Measurements from ENCODE around the gene NUDT8.
"Not testable (repeated sequence)": the region's sequence is repeated elsewhere in the genome, so short reads cannot be mapped to it uniquely, and the experiment has no call there.

Gene NUDT8

DNA sequence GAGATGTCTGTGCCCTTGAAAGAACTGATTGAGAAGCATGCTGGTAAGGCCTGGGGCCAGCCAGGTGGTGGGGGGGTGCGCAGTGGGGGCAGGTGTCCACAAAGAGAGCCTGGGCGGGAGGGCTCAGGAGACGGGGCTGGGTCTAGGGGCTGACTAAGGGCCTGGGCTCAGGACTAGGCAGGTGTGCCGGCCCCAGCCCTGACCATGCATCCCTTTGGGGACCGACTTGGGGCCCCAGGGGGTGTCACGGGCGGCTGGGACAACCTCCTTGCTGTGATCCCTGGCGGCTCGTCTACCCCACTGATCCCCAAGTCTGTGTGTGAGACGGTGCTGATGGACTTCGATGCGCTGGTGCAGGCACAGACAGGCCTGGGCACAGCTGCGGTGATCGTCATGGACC lies 18.6 kb downstream of the NUDT8 start:
- no peak for DNase-seq

DNA sequence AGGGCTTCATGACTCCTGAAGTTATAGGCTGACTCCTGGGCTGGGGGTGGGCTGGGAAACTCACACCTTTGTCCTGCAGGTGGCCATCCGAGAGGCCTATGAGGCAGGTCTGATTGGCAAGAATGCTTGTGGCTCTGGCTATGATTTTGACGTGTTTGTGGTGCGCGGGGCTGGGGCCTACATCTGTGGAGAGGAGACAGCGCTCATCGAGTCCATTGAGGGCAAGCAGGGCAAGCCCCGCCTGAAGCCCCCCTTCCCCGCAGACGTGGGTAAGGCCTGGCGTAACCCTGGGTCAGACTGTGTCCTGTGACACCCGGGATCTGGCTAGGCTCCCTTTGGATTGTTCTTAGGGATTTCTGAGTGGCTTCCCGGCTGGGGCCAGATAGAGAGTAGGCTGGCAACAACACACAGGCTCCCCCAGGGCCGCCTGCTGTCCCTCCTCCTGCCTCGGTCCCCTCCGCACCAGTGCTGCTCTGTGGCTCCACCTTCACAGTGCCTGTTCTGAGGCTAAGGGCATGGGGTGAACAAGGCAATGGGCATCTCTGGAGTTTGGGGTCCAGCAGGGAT lies 19.4 kb downstream of the NUDT8 start:
- no peak for DNase-seq

DNA sequence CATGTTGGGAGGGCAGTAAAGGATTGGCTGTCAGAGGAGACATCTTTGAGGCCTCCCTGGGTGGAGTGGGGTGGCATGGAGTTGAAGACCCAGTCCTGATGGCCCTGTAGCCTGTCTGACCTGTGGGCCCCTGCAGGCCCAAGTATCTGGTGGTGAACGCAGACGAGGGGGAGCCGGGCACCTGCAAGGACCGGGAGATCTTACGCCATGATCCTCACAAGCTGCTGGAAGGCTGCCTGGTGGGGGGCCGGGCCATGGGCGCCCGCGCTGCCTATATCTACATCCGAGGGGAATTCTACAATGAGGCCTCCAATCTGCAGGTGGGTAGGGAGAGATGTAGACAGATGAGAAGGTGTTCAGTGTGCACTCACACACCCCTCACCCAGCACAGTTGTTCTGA lies 20.4 kb downstream of the NUDT8 start:
- no peak for DNase-seq

DNA sequence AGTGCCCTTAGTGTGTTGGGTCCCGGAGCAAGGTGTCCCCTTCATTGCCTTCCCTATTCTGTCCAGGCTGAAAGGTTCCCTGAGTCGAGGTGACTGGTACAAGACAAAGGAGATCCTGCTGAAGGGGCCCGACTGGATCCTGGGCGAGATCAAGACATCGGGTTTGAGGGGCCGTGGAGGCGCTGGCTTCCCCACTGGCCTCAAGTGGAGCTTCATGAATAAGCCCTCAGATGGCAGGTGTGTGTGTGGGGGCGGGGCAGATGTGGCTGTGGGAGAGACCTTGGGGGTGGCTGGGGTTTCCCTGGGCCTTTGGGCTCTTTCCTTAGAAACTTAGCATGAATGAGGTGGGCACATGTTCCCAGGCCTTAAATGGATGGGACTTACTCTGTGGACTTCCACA lies 21.3 kb downstream of the NUDT8 start:
- no peak for DNase-seq

DNA sequence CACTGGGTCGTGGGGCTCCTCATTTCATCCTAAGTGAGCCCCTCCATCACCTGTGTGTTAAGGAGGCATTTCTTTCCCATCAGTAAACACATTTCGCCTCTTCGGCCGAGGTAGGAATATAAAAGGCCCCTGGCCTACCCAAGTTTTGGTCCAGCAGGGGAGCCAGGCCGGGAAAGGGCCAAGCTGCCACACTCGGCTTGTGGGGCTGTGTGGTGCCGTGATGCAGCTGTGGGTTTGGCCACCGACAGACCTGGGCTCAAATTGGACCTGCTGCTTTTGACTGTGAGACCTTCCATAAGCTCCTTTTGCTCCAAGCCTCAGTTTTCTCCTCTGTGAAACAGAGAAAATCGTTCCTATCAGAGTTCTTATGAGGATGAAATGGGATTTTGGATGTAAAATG lies 22.2 kb downstream of the NUDT8 start:
- no peak for DNase-seq

DNA sequence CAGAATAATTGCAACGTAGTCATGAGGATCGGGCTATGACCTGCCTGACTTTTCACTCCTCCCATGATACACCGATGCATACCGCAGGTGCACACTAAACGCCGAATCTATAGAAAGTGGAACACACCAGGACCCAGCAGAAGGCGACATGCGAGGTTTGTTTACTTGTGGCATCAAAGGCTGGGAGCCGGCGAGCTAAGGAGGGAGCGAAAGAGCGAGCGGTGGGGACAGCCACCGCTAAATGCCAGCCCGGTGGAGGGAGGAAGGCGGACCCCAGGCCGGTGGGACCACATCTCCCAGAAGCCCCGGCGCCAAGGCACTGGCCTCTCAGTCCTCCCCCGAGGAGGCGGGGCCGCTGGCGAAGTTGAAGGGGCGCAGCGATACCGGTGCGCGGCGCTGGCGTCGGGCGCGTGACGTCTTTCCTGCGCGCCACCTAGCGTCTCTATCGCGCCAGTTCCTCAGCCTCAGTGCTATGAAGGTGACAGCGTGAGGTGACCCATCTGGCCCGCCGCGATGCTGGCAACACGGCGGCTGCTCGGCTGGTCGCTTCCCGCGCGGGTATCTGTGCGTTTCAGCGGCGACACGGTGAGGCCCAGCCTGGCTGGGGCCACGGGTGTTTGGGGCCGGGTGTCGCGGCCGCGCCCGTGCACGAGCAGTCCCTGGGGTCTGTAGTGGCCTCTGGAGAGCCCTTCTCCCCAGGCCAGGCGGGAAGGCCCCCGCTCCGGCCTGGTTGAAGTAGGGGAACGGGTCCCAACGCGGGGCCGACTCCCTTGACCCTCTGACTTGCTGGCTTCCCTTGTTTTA lies 23.0 kb downstream of the NUDT8 start, which contains the start of gene NDUFV1:
Gene NDUFV1 (plus strand): TSS at position 445 of the 804 bp plus-strand sequence. CDS start 69 bp downstream, at position 514.
- peak; percentile 98 for DNase-seq

DNA sequence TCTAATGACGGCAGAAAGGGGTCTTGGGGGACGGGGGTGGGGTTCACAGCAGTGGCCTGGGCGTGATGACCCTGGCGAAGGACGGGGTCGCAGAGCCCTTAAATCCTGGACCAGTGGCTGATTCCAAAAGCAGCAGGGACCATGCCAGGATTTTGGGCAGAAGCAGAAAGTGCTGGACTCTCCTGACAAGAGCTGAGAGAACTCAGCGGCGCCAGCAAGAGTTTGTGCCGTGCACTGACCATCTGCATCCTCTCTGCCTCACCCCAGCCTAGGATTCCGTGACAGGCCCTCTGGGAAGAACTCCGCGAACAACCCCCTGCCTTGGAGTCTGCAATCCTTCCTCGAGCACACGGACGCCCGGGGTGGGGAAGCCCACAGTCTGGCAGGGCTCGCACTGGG lies 23.6 kb downstream of the NUDT8 start:
- no peak for DNase-seq

DNA sequence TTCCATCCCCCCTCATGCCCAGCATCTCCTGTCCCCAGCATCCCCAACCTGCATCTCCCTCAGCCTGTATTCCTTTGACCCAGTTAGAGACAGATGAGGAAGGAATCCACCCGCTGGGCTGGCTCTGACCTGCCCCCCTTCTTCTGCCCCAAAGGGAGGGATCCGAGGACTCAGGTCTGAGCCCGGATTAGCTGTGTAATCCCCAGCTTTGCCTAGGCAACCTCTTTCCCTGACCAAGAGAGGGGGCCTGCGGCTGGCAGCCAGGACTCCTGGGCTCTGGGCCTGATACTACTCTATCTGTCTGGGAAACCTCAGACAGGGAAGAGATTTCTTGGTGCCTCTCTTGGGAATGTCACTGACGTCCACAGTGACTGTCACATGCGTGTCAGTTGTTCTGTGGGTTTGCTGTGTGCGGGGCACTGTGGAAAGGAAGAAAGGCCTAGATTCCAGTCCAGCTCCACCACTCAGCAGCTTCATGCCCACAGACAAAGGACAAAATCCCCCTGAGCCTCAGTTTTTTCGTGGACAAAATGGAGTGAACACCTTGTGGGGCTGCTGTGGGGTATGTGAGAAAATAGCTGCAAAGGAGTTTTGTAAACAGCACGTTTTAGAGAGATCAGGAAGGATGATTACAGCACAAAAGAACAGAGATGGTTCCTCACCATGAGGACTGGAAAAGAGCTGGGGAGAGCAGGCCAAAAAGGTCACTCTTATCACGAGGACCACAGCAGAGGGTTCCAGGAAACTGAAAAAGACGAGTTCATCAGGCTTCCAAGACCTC lies 24.3 kb downstream of the NUDT8 start:
- DNase-seq, result no peak

DNA sequence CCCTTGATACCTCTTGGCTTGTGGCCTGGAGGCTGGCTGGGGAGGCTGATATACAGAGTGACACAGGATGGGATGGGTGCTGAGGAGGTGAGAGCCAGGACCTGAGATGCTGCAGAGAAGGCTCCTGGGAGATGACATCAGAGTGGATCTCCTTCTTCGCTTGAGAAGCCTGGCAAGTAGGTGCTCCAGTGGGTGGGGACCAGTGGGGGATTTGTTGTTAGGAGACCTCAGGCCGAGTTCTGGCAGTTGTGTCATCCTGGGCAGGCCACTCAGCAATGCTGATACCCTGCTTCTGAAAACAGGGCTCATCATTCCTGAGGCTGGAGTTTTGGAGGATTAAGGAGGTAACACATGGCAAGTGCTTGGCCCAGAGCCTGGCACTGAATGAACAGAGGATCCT lies 24.9 kb downstream of the NUDT8 start:
- DNase-seq, result no peak

DNA sequence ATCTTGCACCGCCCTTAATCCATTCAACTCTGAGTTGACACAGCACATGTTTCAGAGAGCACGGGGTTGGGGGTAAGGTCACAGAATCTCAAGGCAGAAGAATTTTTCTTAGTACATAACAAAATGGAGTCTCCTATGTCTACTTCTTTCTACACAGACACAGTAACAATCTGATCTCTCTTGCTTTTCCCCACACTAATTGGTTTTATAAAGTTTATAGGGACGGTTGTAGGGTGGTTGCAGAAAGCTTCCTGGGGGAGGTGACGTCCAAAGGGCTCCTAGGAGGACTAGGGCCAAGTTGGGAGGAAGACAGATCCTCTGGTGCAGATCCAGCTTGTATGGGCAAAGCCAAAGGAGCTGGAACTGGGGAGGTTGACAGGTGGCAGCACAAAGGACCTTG lies 25.6 kb downstream of the NUDT8 start:
- DNase-seq, result not testable (repeated sequence)

DNA sequence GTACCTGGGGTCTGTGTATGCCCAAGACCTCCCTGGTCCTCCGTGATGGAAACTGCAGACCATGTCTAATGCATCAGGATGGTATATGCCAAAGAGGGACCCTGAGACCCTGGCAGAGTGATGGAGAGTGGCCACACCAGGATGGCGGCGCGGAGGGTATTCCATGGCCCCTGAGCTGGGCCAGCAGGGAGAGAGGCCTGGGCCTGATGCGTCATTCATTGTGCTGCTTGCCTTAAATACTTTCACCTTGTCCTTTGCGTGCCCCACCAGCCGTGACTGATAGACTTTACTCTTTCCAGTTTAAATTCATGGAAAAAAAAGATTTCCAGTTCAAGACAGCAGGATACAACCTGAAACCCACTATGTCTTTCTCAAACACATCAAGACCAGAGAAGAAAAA lies 28.6 kb downstream of the NUDT8 start:
- DNase-seq, result no peak

DNA sequence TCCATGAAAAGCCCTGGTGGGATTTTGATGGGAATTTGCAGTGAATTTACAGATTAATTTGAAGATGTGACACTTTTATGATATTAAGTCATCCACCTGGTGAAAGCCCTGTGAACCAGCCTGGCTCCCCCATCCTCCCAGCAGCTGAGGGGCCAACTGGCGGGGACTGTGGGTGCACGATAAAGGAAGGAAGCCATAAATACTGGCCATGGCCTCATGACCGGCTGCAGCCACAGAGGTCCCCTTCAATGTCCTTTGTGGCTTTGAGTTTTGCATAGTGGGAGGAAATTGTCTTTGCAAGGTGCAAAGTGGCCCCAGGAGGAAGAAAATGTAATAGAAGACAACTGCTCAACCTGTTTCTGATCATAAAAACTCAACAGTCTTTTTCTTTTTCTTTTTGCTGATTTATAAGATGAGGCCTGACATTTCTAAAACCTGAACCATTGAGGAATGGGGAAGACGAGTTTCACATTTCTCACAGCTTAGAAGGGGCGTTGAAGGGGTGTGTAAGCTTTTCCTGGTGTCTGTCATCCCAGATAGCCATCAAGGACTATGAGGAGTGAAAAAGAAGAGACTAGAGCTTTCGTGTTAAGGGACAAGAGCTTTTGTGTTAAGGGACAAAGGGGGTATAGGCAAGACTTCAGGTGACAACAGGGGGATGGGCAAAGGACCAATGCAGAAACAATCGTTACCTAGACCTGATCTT lies 29.3 kb downstream of the NUDT8 start:
- no peak for DNase-seq

DNA sequence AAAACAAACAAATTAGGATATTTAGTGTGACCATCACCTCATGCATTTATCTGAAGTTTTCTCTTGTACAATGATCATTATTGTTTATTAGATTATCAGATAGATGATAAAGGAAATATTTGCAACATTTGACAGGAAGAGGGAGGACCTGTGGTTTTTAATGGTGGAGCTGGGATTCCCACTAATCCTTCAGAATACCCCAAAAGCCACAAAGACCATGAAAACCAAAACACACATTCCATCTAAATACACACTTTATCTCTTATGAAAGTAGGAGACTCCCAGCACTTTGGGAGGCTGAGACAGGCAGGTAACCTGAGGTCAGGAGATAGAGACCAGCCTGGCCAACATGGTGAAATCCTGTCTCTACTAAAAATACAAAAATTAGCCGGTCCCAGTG lies 30.6 kb downstream of the NUDT8 start:
- DNase-seq, result no peak

DNA sequence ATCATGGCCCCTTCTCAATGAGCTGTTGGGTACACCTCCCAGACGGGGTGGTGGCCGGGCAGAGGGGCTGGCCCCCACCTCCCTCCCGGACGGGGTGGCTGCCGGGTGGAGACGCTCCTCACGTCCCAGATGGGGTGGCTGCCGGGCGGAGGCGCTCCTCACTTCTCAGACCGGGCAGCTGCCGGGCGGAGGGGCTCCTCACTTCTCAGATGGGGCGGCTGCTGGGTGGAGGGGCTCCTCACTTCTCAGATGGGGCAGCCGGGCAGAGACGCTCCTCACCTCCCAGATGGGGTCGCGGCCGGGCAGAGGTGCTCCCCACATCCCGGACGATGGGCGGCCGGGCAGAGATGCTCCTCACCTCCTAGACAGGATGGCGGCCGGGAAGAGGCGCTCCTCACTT lies 31.8 kb downstream of the NUDT8 start:
- not testable (repeated sequence) for DNase-seq

DNA sequence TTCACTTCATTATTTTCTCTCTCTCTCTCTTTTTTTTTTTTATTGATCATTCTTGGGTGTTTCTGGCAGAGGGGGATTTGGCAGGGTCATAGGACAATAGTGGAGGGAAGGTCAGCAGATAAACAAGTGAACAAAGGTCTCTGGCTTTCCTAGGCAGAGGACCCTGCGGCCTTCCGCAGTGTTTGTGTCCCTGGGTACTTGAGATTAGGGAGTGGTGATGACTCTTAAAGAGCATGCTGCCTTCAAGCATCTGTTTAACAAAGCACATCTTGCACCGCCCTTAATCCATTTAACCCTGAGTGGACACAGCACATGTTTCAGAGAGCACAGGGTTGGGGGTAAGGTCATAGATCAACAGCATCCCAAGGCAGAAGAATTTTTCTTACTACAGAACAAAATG lies 32.3 kb downstream of the NUDT8 start:
- DNase-seq, result not testable (repeated sequence)

DNA sequence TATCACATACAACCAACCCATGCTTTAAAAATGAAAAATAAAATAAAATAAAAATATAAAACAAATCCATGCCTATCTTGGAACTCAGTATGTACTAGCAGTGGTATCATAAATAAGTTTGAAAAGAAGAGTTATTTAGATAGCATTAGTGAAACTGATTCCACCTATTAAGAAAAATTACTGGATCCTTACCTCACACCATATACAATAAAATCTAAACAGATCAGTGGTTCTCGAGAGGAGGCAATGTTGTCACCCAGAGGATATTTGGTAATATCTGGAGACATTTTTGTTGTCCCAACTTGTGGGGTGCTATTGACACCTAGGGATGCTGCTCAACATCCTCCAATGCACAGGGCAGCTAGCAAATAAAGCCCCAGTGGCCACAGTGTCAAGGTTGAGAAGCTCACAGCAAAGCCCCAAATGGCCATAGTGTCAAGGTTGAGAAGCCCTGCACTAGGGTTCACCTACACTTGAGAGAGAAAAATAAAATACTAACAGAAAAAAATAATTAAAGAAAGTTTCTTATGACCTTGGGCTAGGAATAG lies 32.9 kb downstream of the NUDT8 start:
- DNase-seq, result no peak

DNA sequence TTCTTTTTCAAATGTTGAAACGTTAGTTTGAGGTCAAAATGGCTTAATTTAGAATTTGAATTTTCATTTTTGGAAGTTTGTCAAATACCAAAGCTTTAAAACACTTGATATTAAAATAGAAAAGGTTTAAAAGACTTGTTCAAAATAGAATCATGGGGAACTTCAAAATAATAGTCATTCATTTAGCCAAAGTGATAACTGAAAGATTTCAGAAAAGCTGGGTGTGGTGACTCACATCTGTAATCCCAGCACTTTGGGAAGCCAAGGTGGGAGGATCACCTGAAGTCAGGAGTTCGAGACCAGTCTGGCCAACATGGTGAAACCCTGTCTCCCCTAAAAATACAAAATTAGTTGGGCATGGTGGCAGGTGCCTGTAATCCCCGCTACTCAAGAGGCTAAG lies 35.3 kb downstream of the NUDT8 start:
- no peak for DNase-seq

DNA sequence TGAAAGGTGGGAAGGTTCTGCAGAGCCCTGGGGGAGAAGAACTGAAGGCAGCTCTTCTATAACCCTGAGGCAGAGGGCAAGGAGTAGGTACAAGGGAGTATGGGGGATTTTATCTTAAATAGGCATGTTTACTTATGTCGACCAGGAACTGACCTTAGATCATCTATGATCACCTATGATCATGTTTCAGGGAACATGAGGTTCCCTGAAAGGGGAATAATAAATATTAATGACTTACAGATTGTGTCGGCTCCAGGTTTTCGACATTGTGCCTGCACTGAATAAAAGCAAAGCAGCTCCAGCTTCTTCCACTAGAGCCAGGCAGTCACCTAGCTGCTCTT lies 36.2 kb downstream of the NUDT8 start:
- no peak for DNase-seq

DNA sequence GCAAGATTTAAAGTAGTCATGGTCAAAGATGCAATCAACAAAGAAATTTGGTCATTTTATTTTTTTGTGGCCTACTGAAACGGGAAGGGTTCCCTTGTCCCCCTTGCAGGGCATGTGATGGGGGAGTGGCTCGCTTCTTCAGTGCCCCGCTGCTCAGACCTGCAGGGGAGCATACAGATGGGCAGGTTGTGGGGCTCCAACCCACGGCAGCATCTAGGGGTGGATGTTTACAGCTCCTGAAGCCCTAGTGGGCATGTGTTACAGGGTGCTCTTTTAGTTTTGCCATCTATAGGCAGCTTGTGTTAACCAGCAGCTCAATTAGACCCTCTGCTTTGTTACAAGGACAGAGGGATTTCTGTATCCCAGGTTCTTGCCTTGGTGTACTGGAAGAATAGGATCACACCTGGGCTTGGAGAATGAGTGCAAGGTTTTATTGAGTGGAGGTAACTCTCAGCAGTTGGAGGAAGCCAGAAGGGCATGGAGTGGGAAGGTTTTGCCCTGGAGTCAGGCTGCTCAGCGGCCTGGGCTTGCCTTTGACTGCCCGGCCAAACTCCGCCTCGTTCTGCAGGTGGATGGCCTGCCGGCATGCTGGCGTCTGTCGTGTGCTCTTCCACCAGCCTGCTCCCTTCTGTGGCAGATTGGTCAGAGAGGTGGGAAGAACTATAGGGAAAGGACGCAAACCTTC lies 36.7 kb downstream of the NUDT8 start:
- DNase-seq, result no peak

DNA sequence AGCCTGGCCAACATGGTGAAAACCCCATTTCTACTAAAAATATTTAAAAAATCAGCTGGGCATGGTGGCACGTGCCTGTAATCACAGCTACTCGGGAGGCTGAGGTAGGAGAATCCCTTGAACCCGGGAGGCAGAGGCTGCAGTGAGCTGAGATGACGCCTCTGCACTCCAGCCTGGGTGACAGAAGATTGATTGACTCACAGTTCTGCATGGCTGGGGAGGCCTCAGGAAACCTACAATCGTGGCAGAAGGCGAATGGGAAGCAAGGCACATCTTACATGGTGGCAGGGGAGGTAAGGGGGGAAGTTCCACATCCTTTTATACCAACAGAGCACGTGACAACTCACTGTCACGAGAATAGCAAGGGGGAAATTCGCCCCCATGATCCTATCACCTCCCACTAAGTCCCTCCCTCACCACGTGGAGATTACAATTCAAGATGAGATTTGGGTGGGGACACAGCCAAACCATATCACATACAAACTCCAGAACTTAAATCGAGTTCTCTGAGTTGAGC lies 40.8 kb downstream of the NUDT8 start:
- DNase-seq, result not testable (repeated sequence)

DNA sequence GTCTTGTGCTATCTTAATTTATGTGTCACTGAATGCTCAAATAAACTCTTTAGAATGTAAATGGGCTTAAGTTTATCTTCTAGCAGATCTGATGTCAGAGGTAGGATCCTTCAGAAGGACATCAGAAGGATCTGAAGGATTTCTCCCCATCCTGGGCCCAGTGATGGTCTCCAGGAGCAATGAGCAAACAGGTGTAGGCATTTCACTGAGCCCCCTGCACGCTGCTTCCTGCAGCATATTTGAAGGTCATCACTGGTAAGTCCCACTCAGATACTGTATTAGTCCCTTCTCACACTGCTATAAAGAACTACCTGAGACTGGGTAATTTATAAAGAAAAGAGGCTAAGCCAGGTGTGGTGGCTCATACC lies 41.6 kb downstream of the NUDT8 start:
- DNase-seq, result no peak

DNA sequence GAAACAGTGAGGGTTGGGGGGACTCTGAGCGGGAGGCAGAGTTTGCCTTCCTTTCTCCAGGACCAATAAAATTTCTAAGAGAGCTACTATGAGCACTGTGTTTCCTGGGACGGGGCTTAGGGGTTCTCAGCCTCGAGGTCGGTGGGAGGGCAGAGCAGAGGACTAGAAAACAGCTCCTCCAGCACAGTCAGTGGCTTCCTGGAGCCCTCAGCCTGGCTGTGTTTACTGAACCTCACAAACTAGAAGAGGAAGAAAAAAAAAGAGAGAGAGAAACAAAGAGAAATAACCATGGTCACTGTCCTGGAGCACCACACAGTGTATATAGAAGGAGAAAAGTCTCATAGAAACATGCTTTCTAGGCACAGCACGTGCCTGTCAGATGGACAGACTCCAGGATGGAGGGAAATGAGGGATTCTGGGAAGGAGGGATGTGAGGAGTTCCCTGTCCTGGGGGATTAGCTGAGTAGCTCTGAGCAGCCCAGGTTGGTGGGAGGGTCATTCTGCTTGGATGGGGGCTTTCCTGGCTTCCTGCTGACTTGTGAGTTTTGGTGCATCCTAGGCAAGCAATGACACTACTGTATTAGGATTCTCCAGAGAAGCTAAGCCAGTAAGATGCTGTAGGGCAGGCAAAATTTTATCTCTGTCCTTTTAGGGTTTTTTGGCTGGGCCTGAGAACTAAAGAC lies 43.0 kb downstream of the NUDT8 start:
- no peak for DNase-seq

All from retina (tissue), 1 donor.